Prostate gland (tissue), 2 donors: Measurements from ENCODE around the gene TARDBP.

Experiments used
- POLR2A ChIP-seq: fragments of 450-650 bp; IDR thresholded peaks from one replicate; pipeline ENCODE4 v1.6.1; 2016; ENCODE audit warnings: antibody characterized with exemption, mild to moderate bottlenecking
- POLR2AphosphoS5 ChIP-seq: sonication (generic); formaldehyde crosslinking; IDR thresholded peaks from one replicate; pipeline ENCODE4 v1.6.1; 2017; ENCODE audit warnings: antibody characterized with exemption
- TF ChIP-seq, protein P1 (sequence below), 4 experiments: fragments of 200-600 bp in 2 of 4; fragments of 450-650 bp in 2 of 4; sonication (generic) in 2 of 4; IDR thresholded peaks; 1 replicate in 3 of 4; 2 replicates in 1 of 4; pipeline ENCODE4 v1.5.1; 2016 to 2019; ENCODE audit warnings: antibody characterized with exemption in 4 of 4, mild to moderate bottlenecking in 2 of 4, moderate library complexity in 2 of 4

GRCh38 chr1:11058026-11058425, 45.6 kb downstream of the TARDBP start:
- TF ChIP-seq, protein P1, sequence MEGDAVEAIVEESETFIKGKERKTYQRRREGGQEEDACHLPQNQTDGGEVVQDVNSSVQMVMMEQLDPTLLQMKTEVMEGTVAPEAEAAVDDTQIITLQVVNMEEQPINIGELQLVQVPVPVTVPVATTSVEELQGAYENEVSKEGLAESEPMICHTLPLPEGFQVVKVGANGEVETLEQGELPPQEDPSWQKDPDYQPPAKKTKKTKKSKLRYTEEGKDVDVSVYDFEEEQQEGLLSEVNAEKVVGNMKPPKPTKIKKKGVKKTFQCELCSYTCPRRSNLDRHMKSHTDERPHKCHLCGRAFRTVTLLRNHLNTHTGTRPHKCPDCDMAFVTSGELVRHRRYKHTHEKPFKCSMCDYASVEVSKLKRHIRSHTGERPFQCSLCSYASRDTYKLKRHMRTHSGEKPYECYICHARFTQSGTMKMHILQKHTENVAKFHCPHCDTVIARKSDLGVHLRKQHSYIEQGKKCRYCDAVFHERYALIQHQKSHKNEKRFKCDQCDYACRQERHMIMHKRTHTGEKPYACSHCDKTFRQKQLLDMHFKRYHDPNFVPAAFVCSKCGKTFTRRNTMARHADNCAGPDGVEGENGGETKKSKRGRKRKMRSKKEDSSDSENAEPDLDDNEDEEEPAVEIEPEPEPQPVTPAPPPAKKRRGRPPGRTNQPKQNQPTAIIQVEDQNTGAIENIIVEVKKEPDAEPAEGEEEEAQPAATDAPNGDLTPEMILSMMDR (IDR thresholded peaks at IDR 0.05) = no peak
- TF ChIP-seq POLR2AphosphoS5 = no peak
- TF ChIP-seq POLR2A = no peak
